NB4 (cell line): ENCODE results near the gene GRIK2.

ENCODE experiments used
- POLR2A ChIP-seq: IDR thresholded peaks from 2 replicates; pipeline ENCODE4 v1.6.1; 2011; ENCODE audit warnings: mild to moderate bottlenecking; ENCODE audit not compliant: insufficient read length; ENCODE audit errors: extremely low read depth
- TF ChIP-seq, protein P1 (sequence below): IDR thresholded peaks from one replicate; pipeline ENCODE4 v1.5.1; 2012; ENCODE audit warnings: low read depth, low read length

DNA sequence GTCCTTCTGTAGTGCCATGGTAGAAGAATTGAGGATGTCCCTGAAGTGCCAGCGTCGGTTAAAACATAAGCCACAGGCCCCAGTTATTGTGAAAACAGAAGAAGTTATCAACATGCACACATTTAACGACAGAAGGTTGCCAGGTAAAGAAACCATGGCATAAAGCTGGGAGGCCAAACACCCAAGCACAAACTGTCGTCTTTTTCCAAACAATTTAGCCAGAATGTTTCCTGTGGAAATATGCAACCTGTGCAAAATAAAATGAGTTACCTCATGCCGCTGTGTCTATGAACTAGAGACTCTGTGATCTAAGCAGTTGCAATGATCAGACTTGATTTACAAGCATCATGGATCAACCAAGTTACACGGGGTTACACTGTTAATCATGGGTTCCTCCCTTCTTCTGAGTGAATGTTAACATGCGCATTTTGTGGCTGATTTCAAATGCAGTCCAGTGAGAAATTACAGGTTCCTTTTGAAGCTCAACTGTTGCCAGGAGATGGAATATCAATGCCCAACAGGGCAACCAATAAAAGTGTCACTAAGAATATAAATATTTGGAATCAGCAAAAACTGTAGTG lies 674.9 kb downstream of the GRIK2 start:
- TF ChIP-seq, protein P1, sequence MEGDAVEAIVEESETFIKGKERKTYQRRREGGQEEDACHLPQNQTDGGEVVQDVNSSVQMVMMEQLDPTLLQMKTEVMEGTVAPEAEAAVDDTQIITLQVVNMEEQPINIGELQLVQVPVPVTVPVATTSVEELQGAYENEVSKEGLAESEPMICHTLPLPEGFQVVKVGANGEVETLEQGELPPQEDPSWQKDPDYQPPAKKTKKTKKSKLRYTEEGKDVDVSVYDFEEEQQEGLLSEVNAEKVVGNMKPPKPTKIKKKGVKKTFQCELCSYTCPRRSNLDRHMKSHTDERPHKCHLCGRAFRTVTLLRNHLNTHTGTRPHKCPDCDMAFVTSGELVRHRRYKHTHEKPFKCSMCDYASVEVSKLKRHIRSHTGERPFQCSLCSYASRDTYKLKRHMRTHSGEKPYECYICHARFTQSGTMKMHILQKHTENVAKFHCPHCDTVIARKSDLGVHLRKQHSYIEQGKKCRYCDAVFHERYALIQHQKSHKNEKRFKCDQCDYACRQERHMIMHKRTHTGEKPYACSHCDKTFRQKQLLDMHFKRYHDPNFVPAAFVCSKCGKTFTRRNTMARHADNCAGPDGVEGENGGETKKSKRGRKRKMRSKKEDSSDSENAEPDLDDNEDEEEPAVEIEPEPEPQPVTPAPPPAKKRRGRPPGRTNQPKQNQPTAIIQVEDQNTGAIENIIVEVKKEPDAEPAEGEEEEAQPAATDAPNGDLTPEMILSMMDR, result no peak
- TF ChIP-seq POLR2A, result no peak
